ENCODE measurements around the gene HOXD10. TPM values are rescaled to one million over a fixed set of nuclear protein-coding genes. Genes with fewer than 3 reads are reported as not detected.

Gene HOXD10
- total RNA-seq, 1 donor, result 58.7 TPM

GRCh38 chr2:176091329-176092258 is 25.0 kb upstream of the HOXD10 start:
- no peak for TF ChIP-seq CTCF (IDR thresholded peaks at IDR 0.05; ENCODE audit: insufficient read depth, low read depth, low read length)
- no peak overlapping the region for H3K4me3 ChIP-seq (ENCODE audit: low read depth, low read length)
- no peak for DNase-seq (ENCODE audit: low read depth)

- H3K4me3 ChIP-seq (ENCODE audit: low read depth, low read length), result peak within 1 kb of the TSS; percentile 20
- no peak for DNase-seq (ENCODE audit: low read depth)
- no peak for TF ChIP-seq CTCF (IDR thresholded peaks at IDR 0.05; ENCODE audit: insufficient read depth, low read depth, low read length)
These were observed 24.1 kb upstream of the HOXD10 start, which contains the start of gene HOXD13 for GRCh38 chr2:176092270-176093144. Gene HOXD13 (plus strand): TSS chr2:176092721. CDS start chr2:176092891, 170 bp downstream.

GRCh38 chr2:176093145-176093897 is 23.3 kb upstream of the HOXD10 start:
- H3K4me3 ChIP-seq (ENCODE audit: low read depth, low read length), result peak overlapping the region; percentile 20
- no peak for DNase-seq (ENCODE audit: low read depth)
- TF ChIP-seq CTCF (IDR thresholded peaks at IDR 0.05; ENCODE audit: insufficient read depth, low read depth, low read length), result no peak

GRCh38 chr2:176093898-176094249 is 22.7 kb upstream of the HOXD10 start:
- TF ChIP-seq CTCF (IDR thresholded peaks at IDR 0.05; ENCODE audit: insufficient read depth, low read depth, low read length), result no peak
- DNase-seq (ENCODE audit: low read depth), result no peak
- H3K4me3 ChIP-seq (ENCODE audit: low read depth, low read length), result no peak overlapping the region

- TF ChIP-seq CTCF (IDR thresholded peaks at IDR 0.05; ENCODE audit: insufficient read depth, low read depth, low read length), result no peak
- H3K4me3 ChIP-seq (ENCODE audit: low read depth, low read length), result no peak overlapping the region
- DNase-seq (ENCODE audit: low read depth), result no peak
These were observed 22.2 kb upstream of the HOXD10 start for GRCh38 chr2:176094349-176094748.

- TF ChIP-seq CTCF (IDR thresholded peaks at IDR 0.05; ENCODE audit: insufficient read depth, low read depth, low read length), result no peak
- H3K4me3 ChIP-seq (ENCODE audit: low read depth, low read length), result no peak overlapping the region
- DNase-seq (ENCODE audit: low read depth), result no peak
These were observed 21.2 kb upstream of the HOXD10 start for GRCh38 chr2:176095421-176095820.

Data from fibroblast of villous mesenchyme (primary cell).